Superior temporal gyrus (tissue), 1 donor: ENCODE data around the gene YWHAG.
"Not testable (repeated sequence)": the region's sequence is repeated elsewhere in the genome, so short reads cannot be mapped to it uniquely, and the experiment has no call there.

Experiments used
- DNase-seq: peaks from one replicate; pipeline ENCODE4 v3.0.0-alpha.2; 2016; ENCODE audit errors: extremely low spot score

The YWHAG gene

DNA sequence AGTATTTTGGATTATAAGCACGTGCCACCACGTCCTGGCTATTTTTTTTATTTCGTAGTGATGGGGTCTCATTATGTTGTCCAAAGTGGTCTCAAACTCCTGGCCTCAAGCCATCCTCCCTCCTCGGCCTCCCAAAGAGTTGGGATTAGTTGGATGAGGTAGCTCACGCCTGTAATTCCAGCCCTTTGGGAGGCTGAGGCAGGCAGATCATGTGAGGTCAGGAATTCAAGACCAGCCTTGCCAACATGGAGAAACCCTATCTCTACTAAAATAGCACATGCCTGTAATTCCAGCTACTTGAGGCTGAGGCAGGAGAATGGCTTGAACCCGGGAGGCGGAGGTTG lies 21.8 kb upstream of the YWHAG start:
- DNase-seq = no peak

DNA sequence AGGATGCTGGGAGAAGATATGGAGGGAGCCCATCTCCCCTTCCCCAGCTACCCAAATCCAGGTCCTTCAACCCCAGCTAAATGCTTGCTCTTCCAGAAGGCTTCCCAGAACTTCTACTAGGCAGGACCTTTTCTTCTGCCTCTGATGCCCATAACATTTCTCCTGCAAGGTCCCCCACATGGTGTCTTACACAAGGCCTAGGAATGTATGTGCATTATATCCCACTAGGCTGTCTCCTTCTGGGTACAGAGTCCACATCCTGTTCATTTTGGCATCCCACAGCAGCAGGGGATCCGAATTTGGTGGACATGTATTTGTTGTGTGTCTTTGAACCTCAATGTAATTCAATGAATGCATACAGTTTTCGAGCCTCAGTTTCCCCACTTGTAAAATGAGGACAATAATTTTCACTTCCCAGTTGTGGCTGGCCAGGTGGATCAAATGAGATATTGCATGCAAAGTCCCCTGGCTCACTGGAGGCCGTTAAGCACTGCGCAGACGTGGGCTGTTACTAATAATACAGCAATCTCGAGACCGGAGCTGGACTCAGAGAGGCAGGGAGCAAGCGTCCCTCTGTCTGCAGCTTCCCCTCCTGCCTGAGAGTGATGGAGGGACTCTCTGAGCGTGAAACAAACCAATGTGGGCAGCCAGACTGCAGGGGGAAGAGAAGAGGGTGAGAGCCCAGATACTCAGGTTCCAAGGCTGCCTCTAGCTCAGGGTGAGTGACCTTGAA lies 18.6 kb upstream of the YWHAG start:
- no peak for DNase-seq

DNA sequence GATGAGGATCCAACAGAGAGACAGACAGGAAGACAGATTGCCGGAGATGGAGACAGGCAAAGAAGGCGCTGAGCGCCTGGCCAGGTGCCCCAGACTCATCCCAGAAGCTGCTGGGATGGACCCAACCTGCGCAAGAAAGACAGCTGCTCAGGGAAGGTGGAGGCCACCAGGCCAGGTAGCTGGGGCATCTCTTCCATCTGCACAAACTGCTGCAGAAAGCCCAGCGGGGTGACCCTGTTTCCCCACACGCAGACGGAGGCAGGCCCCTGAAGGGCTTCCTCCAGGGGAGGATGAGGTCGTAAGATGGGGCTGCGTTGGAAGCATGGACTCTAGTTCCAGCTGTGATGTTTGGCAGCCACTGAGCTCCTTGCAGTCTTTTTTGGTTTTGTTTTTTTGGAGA lies 16.5 kb upstream of the YWHAG start:
- DNase-seq = no peak

DNA sequence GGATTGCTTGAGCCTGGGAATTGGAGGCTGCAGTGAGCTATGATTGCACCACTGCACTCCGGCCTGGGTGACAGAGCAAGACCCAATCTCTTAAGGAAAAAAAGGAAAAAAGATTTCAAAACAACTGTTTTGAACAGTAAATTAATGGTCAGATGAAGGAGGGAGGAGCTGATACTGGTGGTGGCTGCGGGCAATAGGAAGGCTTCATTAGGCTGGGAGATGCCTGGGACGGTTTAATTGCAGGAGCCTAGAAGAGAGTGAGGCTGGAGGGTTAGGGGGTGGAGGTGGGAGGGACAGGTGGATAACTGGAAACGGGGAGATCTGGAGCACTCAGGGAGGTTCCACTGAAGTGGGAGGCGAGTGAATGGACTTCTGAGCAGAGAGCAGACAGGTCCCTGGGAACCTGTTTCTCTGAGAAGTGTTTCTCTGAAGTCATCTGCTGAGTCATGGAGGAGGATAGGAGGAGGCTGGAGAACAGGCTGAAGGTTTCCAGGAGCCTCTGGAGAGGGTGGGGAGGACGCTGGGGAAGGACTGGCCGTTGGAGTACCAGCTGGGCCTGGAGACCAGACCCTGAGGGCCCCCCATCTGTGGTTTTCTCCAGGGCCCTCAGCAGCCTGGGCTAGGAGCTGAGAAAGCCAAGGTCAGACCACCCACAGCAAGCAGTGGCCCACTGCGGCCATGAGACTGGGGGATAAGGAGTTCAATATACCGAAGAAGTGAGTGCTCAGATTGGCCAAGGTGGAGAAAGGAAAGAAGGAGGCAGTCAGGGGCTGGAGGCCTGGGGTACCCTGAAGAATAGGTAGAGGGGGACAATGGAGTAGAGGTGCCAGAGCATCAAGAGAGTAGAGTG lies 14.4 kb upstream of the YWHAG start:
- DNase-seq = no peak

DNA sequence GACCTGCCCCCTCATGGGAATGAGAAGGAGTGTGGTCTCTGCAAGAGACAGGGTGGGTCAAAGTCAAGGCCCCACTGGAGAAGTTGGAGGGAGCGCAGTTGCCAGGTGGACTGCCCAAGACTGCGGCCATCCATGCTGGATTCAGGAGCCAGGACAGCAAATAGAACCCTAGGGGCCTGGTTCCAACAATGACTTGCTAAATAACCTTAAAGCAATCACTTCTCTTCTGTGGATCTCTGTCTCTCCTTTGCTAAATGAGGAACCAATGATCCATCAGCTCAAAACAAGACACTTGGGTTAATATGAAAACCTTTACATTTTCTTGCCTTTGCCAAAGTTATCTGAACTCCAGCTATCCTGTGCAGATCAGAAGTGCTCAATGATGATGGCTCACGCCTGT lies 12.6 kb upstream of the YWHAG start:
- no peak for DNase-seq

DNA sequence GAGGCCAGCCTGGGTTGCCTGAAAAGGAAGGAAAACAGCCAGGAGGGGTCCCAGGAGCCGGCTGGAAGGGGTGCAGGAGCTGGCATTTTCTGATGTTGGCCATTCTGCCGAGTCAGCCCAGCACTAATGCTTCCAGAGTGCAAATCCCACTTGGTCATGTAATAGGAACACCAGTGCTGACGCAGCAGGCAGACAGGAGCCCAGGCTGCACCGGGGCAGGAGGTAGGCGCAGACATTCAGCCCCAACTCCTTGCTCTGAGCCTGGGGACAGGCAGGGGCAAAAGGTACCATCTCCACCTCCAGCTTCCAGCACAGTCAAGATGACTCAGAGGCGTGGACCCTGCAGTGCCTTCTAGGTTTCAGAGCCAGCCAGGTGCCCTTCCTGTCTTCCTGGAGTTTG lies 10.2 kb upstream of the YWHAG start:
- DNase-seq = no peak

DNA sequence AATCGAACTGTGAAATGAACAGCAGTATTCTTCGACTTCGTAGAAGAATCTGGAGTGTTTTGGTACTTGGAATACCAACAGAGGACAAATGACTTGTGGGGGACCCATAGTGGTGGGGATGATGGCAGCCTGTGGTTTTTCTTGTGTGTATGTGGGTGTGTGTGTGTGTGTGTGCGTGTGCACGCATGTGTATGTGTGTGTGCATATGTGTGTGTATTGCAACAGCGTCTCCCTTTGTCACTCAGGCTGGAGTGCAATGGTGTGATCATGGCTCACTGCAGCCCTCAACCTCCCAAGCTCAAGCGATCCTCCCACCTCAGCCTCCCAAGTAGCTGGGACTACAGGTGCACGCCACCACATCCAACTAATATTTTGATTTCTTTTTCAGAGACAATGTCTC lies 9.4 kb upstream of the YWHAG start:
- DNase-seq = no peak

DNA sequence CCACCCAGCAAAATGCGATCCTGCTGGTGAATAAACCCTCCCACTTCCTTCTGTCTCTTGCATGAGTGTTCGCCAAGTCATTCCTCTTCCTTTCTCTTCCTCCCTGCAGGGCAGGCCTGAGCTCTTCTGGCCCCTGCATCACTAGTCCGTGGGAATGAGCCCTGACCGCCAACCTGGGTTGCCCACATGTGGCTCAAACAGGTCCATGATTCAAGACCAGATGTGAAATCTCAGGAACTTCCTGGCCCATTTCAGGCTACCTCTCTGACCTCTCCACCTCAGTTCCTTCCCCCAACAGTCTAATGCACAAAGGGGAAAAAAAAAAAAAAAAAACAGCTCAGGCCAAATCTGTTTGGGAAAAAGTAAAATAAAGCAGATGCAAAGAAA lies 5.4 kb upstream of the YWHAG start:
- peak; percentile 33 for DNase-seq

DNA sequence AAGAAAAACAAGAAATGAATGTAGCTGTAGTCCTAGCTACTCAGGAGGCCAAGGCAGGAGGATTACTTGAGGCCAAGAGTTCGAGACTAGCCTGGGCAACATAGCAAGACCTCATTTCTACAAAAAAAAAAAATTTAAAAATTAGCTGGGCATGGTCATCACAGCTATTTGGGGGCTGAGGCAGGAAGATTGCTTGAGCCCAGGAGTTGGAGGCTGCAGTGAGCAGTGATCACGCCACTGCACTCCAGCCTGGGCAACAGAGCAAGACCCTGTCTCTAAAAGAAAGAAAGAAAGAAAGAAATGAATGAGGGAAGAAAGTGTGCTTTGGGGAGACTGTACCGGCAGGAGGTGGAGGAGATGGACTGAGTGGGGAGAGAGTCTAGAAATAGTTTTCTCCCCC lies 5.0 kb upstream of the YWHAG start:
- DNase-seq = not testable (repeated sequence)

DNA sequence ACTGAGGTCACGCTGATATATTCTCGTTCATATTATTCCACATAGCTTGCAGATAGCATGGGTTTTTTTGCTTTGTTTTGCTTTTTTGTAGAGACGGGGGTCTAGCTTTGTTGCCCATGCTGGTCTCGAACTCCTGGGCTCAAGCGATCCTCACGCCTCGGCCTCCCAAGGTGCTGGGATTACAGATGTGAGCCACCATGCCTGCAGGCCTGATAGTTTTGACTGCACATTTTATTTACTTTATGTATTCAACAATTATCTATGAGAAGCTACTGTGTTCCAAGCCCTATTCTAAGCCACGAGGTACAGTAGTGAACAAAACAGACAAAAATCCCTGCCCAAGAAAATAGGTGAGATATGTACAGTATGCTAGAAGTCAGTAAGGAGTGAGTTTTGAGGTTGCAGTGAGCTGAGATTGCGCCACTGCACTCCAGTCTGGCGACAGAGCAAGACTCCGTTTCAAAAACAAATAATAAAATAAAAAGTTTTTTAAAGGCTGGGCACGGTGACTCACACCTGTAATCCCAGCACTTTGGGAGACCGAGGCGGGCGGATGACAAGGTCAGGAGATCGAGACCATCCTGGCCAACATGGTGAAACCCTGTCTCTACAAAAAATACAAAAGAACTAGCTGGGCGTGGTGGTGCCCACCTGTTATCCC lies 1.3 kb upstream of the YWHAG start:
- DNase-seq = no peak

DNA sequence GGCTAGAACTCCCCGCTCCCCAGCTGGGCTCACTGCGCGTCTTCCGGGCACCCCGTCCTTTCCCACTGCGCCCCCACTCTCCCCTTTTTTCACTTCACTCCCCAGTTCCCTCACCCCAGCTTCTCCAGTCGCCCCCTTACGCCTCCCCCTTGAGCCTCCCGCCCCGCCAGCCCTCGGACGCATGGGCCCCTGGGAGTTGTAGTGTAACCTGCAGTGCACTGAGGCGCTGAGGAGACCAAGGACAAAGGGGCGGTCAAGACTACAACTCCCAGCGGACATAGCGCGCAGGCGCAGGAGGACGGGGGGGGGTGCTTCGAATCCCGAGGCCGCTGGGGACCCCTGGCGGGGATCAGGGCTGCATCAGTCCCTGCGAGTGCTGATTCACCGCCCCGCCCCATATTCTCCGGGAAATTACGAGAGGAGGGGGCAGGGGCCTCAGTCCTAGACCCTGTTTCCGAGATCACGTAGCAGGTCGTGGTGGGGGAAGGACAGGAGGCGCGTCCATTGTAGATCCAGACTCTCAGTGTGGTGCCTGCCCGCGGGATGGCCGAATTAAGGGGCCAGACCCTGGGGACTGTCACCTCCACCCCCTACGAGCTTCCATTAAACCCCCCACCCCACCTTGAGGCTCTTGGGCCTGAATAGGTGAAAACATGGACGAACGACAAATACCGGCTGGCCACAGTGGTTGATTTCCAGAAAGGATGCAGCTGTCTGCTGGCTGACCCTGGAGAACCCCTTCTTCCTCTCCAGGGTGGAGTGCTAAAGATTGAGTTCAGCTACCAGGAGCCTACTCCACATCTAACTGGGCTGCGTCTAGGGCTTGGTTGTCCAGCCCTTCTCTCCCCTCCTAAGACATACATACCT lies 553 bp upstream of the YWHAG start:
- DNase-seq = peak; percentile 98

DNA sequence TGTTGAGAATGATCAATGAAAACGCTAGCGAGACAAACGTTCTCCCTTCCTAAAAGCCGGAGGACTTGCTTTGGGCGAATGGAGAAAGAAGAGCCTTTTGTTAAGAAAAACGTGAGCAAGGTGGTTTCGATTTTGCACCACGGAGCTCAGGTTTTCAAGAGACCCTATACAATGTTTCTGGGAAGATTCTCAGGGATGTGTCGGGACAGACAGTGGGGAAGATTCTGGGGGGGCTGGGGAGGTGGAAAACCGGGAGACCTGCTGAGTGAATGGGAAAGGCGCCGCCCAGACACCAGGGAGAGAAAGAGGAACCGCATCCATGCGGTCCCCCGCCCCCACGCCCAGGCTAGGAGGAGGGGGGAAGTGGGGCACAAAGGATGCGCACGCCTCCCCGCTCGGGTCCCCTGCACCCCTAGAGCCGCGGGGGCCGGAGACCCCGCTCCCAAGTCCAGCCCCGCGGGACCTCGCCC lies 745 bp downstream of the YWHAG start:
- DNase-seq = peak; percentile 71

DNA sequence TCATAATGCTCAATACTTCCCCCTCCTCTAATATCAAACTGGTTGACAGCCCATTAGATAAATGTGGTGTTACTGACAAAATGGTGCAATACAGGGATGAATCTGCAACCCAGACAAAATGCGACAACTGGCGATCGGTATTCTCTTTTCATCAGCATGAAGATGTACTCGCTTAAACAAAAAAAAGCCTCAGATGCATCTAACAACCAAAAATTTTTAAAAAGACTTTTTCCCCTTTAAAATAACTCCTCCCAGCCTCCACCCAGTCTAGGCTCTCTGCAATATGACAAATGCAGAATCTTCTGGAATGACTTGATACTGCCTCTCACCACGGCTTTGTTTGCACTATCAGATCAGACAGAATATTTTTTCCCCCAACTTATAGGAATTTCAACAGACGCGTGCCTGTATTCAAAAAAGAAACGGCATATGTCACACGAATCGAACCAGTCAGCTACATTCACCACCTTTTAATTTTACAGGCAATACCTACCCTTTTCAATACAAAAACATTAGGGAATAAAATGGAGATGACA lies 1.2 kb downstream of the YWHAG start:
- peak; percentile 73 for DNase-seq

DNA sequence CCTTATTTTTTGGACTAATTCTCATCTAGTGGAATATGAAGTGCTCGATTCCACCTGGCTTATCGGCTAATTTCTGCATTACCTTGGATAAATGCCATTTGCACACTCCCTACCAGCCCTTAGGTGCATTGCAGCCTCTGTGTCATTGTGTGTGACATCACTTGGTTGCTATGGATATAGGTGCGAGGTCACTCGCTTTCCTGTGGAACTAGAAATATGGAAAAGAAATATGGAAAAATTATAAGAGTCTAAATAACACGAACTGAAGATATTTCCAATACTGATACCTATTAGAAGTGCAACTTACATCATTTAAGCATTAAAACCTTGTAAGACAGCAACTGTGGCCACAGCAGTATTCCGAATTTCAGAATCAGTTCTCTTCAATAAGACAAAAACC lies 2.0 kb downstream of the YWHAG start:
- DNase-seq = peak; percentile 60

DNA sequence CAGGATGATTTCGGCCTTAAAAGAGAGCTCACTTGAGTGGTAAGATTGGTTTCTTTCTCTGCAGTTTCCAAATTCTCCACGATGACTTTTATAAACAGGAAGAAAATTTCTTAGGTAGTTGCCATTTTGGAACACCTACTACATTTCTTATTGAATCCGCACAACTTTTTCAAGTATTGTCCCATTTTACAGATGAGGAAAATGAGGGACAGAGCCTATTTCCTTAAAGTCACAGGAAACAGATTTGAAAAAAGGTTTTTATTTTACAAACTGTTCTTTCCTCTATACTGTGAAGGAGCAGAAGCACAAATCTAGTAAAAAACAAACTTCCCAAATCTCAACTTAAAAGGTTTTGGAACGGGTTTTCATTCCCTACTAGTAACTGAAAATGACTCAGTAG lies 2.7 kb downstream of the YWHAG start:
- DNase-seq = no peak

DNA sequence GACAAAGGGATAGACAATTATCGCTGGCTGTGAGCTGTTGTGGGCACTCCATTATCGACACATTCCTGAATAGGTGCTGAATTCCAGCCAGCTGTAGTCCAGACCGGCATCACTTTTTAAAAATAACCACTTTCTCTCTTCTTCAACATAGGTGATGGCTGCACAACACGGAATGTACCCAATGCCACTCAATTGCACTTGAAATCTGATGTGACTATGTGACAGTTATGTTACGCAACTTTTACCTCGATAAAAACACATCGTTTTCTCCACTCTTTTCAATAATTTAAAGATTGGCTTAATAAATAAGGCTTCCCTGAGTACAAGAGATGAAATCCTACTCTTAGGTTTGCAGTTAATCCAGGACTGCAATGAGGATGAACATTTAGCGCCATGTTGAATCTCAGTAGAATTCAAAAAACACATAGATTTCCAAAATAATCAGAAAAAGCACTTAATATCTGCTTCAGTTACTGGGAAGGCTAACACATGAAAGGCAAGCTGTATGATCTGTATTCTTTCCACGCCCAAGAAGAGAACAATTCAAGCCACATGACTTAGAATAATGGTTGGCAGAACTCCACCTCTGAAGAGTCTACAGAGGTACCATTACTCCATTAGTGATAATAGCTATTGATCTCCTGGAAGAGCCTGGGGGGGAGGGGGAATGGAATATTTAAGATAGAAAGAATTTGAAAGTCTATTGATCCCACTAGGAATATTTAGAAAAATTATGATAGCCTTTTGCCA lies 3.6 kb downstream of the YWHAG start:
- DNase-seq = peak; percentile 93

DNA sequence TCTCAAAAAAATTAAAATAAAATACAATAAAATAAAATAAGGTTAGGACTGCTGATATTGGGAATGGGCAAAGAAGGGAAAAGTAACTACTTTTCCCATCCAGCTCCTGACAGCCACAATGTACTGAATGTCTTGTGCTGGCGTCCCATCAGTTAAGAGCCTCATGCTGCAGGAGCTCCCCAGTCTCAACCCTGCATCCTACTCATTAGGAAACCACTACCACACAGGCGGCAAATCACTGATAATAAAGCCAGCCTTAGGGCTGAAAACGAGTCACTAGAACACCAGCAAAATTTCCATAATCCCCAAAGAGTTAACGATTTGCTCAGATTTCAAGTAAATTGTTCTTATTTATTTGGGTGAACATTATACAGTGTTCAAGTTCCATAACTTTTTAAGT lies 4.3 kb downstream of the YWHAG start:
- peak; percentile 45 for DNase-seq

DNA sequence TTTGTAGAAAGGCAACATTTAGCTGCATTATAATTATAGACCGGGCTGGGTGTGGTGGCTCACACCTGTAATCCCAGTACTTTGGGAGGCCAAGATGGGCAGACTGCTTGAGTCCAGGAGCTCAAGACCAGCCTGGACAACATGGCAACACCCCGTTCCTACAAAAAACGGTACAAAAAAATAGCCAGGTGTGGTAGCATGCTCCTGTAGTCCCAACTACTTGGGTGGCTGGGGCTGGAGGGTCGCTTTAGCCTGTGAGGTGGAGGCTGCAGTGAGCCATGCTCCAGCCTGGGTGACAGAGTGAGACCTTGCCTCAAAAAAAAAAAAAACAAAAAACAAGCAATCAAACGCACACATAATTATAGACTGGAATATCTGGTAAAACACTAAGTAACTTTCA lies 5.0 kb downstream of the YWHAG start:
- DNase-seq = no peak

DNA sequence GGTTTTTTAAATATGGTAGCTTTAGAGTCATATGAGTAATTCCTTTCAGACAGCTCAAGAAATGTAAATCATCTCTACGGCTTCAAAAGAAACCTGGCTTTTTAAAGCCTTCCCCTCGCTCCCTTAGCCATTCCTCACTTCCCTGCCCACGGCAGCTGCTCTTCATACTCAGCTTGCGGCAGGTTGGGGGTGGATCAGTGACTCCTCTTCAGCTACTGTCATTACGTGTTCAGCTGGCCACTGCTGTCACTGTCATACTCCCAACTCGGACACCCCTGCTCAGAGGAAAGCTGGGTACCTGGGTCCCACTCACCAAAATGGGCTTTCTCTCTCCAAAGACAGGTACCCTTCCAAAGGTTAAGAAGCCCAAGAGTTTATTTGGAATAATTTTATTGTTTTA lies 6.6 kb downstream of the YWHAG start:
- no peak for DNase-seq

DNA sequence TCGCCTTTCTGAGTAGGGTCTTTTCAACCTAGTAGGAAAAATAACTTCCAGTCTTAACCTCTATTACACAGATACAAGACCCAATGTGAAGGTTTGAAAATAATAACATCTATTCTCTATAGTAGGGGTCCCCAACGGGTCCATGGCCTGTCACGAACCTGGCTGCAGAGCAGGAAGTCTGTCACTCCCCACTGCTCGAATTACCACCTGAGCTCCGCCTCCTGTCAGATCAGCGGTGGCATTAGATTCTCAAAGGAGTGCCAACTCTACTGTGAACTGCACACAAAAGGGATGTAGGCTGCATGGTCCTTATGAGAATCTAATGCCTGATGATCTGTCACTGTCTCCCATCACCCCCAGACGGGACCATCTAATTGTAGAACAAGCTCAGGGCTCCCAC lies 7.4 kb downstream of the YWHAG start:
- no peak for DNase-seq
